GM21737 (cell line): ENCODE measurements around the gene PSAP.
"Not testable (repeated sequence)": the region's sequence is repeated elsewhere in the genome, so short reads cannot be mapped to it uniquely, and the experiment has no call there.

Experiments
- ATAC-seq: cut with Tn5 transposase; IDR thresholded peaks from one replicate; pipeline ENCODE4 v1.9.1; 2021; ENCODE audit warnings: mild to moderate bottlenecking, moderate library complexity; ENCODE audit not compliant: unreplicated experiment

The PSAP gene

GRCh38 chr10:71850743-71851464 lies at the start of gene PSAP:
PSAP (minus strand) TSS chr10:71851251; CDS start chr10:71851221, 30 bp downstream.
- ATAC-seq: peak; percentile 92

GRCh38 chr10:71900441-71901180 lies 49.6 kb upstream of the PSAP start:
- no peak for ATAC-seq

GRCh38 chr10:71899665-71900412 lies 48.8 kb upstream of the PSAP start:
- ATAC-seq: no peak

GRCh38 chr10:71898346-71898745 lies 47.3 kb upstream of the PSAP start:
- ATAC-seq: not testable (repeated sequence)

- ATAC-seq: no peak
Measured at GRCh38 chr10:71893920-71894319, 42.9 kb upstream of the PSAP start.

- no peak for ATAC-seq
Measured at GRCh38 chr10:71893258-71893815, 42.3 kb upstream of the PSAP start.

GRCh38 chr10:71891437-71891836 lies 40.4 kb upstream of the PSAP start:
- ATAC-seq: no peak

GRCh38 chr10:71889388-71889987 lies 38.4 kb upstream of the PSAP start:
- no peak for ATAC-seq

- ATAC-seq: peak; percentile 83
Measured at GRCh38 chr10:71888623-71889387, 37.8 kb upstream of the PSAP start.

- no peak for ATAC-seq
Measured at GRCh38 chr10:71888248-71888622, 37.2 kb upstream of the PSAP start.

- ATAC-seq: no peak
Measured at GRCh38 chr10:71887743-71888142, 36.7 kb upstream of the PSAP start.

- no peak for ATAC-seq
Measured at GRCh38 chr10:71882813-71883659, 32.0 kb upstream of the PSAP start.

- no peak for ATAC-seq
Measured at GRCh38 chr10:71881647-71882355, 30.8 kb upstream of the PSAP start.

- not testable (repeated sequence) for ATAC-seq
Measured at GRCh38 chr10:71881307-71881624, 30.2 kb upstream of the PSAP start.

GRCh38 chr10:71880425-71881306 lies 29.6 kb upstream of the PSAP start:
- no peak for ATAC-seq

- no peak for ATAC-seq
Measured at GRCh38 chr10:71878327-71879034, 27.4 kb upstream of the PSAP start.

- no peak for ATAC-seq
Measured at GRCh38 chr10:71877821-71878220, 26.8 kb upstream of the PSAP start.
